ENCODE data around the gene LIN28B.

The LIN28B gene

GRCh38 chr6:104956731-104957294, at the start of gene LIN28B:
TSS of gene LIN28B (plus strand) at chr6:104957107. CDS start at chr6:104957251, 144 bp downstream.
- H3K9ac ChIP-seq (ENCODE audit: low read length): no peak within 1 kb of the TSS
- no peaks in the 10 kb centered on the region for H3K4me1 ChIP-seq (ENCODE audit: control insufficient read depth, insufficient read depth, low read length)
- no peak within 1 kb of the TSS for H3K27ac ChIP-seq (ENCODE audit: low read depth, low read length)
- H3K27me3 ChIP-seq (ENCODE audit: control insufficient read depth, insufficient read depth, low read length): peaks cover 12% of the 10 kb centered on the region
- H3K4me3 ChIP-seq (ENCODE audit: low read length): no peak within 1 kb of the TSS
- H3K36me3 ChIP-seq (ENCODE audit: control insufficient read depth, insufficient read depth, low read length): no peaks in the 10 kb centered on the region

- Histone ChIP-seq H3K9ac (ENCODE audit: low read length) (no peak overlapping the region), H3K27me3 (ENCODE audit: control insufficient read depth, insufficient read depth, low read length) (no peaks in the 10 kb centered on the region), H3K4me1 (ENCODE audit: control insufficient read depth, insufficient read depth, low read length) (no peaks in the 10 kb centered on the region), H3K4me3 (ENCODE audit: low read length) (no peak overlapping the region), H3K36me3 (ENCODE audit: control insufficient read depth, insufficient read depth, low read length) (no peaks in the 10 kb centered on the region), H3K27ac (ENCODE audit: low read depth, low read length) (no peak overlapping the region)
Measured at GRCh38 chr6:104908031-104908887, 48.6 kb upstream of the LIN28B start.

GRCh38 chr6:104908888-104909525, 47.9 kb upstream of the LIN28B start:
- H3K27ac ChIP-seq (ENCODE audit: low read depth, low read length): no peak overlapping the region
- no peaks in the 10 kb centered on the region for H3K27me3 ChIP-seq (ENCODE audit: control insufficient read depth, insufficient read depth, low read length)
- no peak overlapping the region for H3K9ac ChIP-seq (ENCODE audit: low read length)
- H3K4me1 ChIP-seq (ENCODE audit: control insufficient read depth, insufficient read depth, low read length): no peaks in the 10 kb centered on the region
- no peaks in the 10 kb centered on the region for H3K36me3 ChIP-seq (ENCODE audit: control insufficient read depth, insufficient read depth, low read length)
- no peak overlapping the region for H3K4me3 ChIP-seq (ENCODE audit: low read length)

GRCh38 chr6:104921896-104922295, 35.0 kb upstream of the LIN28B start:
- Histone ChIP-seq H3K36me3 (ENCODE audit: control insufficient read depth, insufficient read depth, low read length) (no peaks in the 10 kb centered on the region), H3K4me3 (ENCODE audit: low read length) (no peak overlapping the region), H3K4me1 (ENCODE audit: control insufficient read depth, insufficient read depth, low read length) (no peaks in the 10 kb centered on the region), H3K27ac (ENCODE audit: low read depth, low read length) (no peak overlapping the region), H3K9ac (ENCODE audit: low read length) (no peak overlapping the region), H3K27me3 (ENCODE audit: control insufficient read depth, insufficient read depth, low read length) (no peaks in the 10 kb centered on the region)

GRCh38 chr6:104928141-104928540, 28.8 kb upstream of the LIN28B start:
- Histone ChIP-seq H3K27me3 (ENCODE audit: control insufficient read depth, insufficient read depth, low read length) (no peaks in the 10 kb centered on the region), H3K27ac (ENCODE audit: low read depth, low read length) (no peak overlapping the region), H3K36me3 (ENCODE audit: control insufficient read depth, insufficient read depth, low read length) (no peaks in the 10 kb centered on the region)

GRCh38 chr6:104929353-104929752, 27.6 kb upstream of the LIN28B start:
- H3K36me3 ChIP-seq (ENCODE audit: control insufficient read depth, insufficient read depth, low read length): no peaks in the 10 kb centered on the region
- no peak overlapping the region for H3K27ac ChIP-seq (ENCODE audit: low read depth, low read length)
- no peaks in the 10 kb centered on the region for H3K4me1 ChIP-seq (ENCODE audit: control insufficient read depth, insufficient read depth, low read length)
- no peaks in the 10 kb centered on the region for H3K27me3 ChIP-seq (ENCODE audit: control insufficient read depth, insufficient read depth, low read length)
- H3K9ac ChIP-seq (ENCODE audit: low read length): no peak overlapping the region
- H3K4me3 ChIP-seq (ENCODE audit: low read length): no peak overlapping the region

More at GRCh38 chr6:104928141-104928540, 28.8 kb upstream of the LIN28B start:
- Histone ChIP-seq H3K4me3 (ENCODE audit: low read length) (no peak overlapping the region), H3K4me1 (ENCODE audit: control insufficient read depth, insufficient read depth, low read length) (no peaks in the 10 kb centered on the region), H3K9ac (ENCODE audit: low read length) (no peak overlapping the region)

- Histone ChIP-seq H3K4me1 (ENCODE audit: control insufficient read depth, insufficient read depth, low read length) (no peaks in the 10 kb centered on the region), H3K27ac (ENCODE audit: low read depth, low read length) (no peak overlapping the region), H3K9ac (ENCODE audit: low read length) (no peak overlapping the region), H3K4me3 (ENCODE audit: low read length) (no peak overlapping the region), H3K36me3 (ENCODE audit: control insufficient read depth, insufficient read depth, low read length) (no peaks in the 10 kb centered on the region), H3K27me3 (ENCODE audit: control insufficient read depth, insufficient read depth, low read length) (no peaks in the 10 kb centered on the region)
Measured at GRCh38 chr6:104930939-104931338, 26.0 kb upstream of the LIN28B start.

GRCh38 chr6:104936766-104937535, 20.0 kb upstream of the LIN28B start:
- Histone ChIP-seq H3K4me3 (ENCODE audit: low read length) (no peak overlapping the region), H3K27me3 (ENCODE audit: control insufficient read depth, insufficient read depth, low read length) (peaks cover 6% of the 10 kb centered on the region), H3K4me1 (ENCODE audit: control insufficient read depth, insufficient read depth, low read length) (peaks cover 2% of the 10 kb centered on the region), H3K36me3 (ENCODE audit: control insufficient read depth, insufficient read depth, low read length) (no peaks in the 10 kb centered on the region), H3K9ac (ENCODE audit: low read length) (no peak overlapping the region), H3K27ac (ENCODE audit: low read depth, low read length) (no peak overlapping the region)

GRCh38 chr6:104940238-104940892, 16.5 kb upstream of the LIN28B start:
- peaks cover 2% of the 10 kb centered on the region for H3K4me1 ChIP-seq (ENCODE audit: control insufficient read depth, insufficient read depth, low read length)
- peaks cover 6% of the 10 kb centered on the region for H3K27me3 ChIP-seq (ENCODE audit: control insufficient read depth, insufficient read depth, low read length)
- H3K9ac ChIP-seq (ENCODE audit: low read length): no peak overlapping the region
- no peaks in the 10 kb centered on the region for H3K36me3 ChIP-seq (ENCODE audit: control insufficient read depth, insufficient read depth, low read length)
- no peak overlapping the region for H3K4me3 ChIP-seq (ENCODE audit: low read length)
- H3K27ac ChIP-seq (ENCODE audit: low read depth, low read length): no peak overlapping the region

- no peak overlapping the region for H3K9ac ChIP-seq (ENCODE audit: low read length)
- no peaks in the 10 kb centered on the region for H3K36me3 ChIP-seq (ENCODE audit: control insufficient read depth, insufficient read depth, low read length)
- H3K27me3 ChIP-seq (ENCODE audit: control insufficient read depth, insufficient read depth, low read length): peaks cover 6% of the 10 kb centered on the region
- peak overlapping the region; percentile 51 for H3K4me3 ChIP-seq (ENCODE audit: low read length)
- peaks cover 2% of the 10 kb centered on the region for H3K4me1 ChIP-seq (ENCODE audit: control insufficient read depth, insufficient read depth, low read length)
- no peak overlapping the region for H3K27ac ChIP-seq (ENCODE audit: low read depth, low read length)
Measured at GRCh38 chr6:104940893-104941728, 15.8 kb upstream of the LIN28B start.

- Histone ChIP-seq H3K27me3 (ENCODE audit: control insufficient read depth, insufficient read depth, low read length) (peaks cover 6% of the 10 kb centered on the region), H3K36me3 (ENCODE audit: control insufficient read depth, insufficient read depth, low read length) (no peaks in the 10 kb centered on the region), H3K9ac (ENCODE audit: low read length) (no peak overlapping the region), H3K27ac (ENCODE audit: low read depth, low read length) (no peak overlapping the region), H3K4me3 (ENCODE audit: low read length) (no peak overlapping the region), H3K4me1 (ENCODE audit: control insufficient read depth, insufficient read depth, low read length) (peaks cover 2% of the 10 kb centered on the region)
Measured at GRCh38 chr6:104941729-104942091, 15.2 kb upstream of the LIN28B start.

Measured in rectal smooth muscle tissue (tissue), 1 donor.